NT2/D1 (cell line): Measurements from ENCODE around the gene FAM234B.

ENCODE experiments used
- SUZ12 ChIP-seq: IDR thresholded peaks from 2 replicates; pipeline ENCODE4 v1.6.1; 2011; ENCODE audit not compliant: insufficient read length, insufficient read depth; ENCODE audit errors: extremely low read depth
- YY1 ChIP-seq: IDR thresholded peaks from 2 replicates; pipeline ENCODE4 v1.6.1; 2011; ENCODE audit not compliant: insufficient read length, insufficient read depth

DNA sequence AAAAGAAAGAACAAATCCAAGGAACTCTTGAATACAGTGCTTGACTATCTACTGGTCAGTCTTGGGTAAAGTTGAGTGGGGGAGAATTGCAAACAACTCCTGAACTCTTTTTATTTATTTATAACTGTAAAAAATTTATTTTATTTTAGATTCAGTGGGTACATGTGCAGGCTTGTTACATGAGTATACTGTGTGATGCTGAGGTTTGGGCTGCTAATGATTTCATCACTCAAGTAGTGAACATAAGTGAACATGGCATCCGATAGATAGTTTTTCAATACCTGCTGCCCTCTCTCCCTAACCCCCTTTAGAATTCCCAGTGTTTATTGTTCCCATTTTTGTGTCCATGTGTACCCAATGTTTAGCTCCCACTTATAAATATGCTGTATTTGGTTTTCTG, 62.5 kb downstream of the FAM234B start:
- TF ChIP-seq SUZ12 (no peak), YY1 (no peak)
